ENCODE results near the gene LGALS9.
"Not testable (repeated sequence)": the region's sequence is repeated elsewhere in the genome, so short reads cannot be mapped to it uniquely, and the experiment has no call there.

DNA sequence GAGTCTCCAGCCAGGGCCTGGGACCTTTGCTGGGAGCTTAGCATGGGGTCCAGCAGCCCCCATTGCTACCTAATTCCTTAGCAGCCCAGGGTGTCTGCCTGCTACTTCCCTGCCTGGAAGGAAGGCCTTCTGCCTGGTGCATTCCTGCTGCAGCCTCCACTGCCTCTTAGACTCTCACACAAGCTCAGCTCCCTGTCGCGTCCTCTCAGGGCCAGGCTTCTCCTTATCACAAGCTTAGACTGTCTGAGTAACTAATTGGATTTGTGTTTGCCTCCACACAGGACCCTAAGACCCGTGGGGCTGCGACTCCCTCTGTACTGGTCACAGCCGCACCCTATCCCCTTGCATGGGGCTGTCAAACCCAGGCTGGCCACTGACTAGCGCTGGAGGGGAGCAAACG is 6.8 kb downstream of the LGALS9 start:
- TF ChIP-seq, protein P1, sequence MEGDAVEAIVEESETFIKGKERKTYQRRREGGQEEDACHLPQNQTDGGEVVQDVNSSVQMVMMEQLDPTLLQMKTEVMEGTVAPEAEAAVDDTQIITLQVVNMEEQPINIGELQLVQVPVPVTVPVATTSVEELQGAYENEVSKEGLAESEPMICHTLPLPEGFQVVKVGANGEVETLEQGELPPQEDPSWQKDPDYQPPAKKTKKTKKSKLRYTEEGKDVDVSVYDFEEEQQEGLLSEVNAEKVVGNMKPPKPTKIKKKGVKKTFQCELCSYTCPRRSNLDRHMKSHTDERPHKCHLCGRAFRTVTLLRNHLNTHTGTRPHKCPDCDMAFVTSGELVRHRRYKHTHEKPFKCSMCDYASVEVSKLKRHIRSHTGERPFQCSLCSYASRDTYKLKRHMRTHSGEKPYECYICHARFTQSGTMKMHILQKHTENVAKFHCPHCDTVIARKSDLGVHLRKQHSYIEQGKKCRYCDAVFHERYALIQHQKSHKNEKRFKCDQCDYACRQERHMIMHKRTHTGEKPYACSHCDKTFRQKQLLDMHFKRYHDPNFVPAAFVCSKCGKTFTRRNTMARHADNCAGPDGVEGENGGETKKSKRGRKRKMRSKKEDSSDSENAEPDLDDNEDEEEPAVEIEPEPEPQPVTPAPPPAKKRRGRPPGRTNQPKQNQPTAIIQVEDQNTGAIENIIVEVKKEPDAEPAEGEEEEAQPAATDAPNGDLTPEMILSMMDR (IDR thresholded peaks at IDR 0.05) = not testable (repeated sequence)
- not testable (repeated sequence) for TF ChIP-seq EZH2 (IDR thresholded peaks at IDR 0.05; ENCODE audit: borderline replicate concordance, insufficient read depth, low read depth, low read length, poor library complexity, severe bottlenecking)
